ENCODE results near the gene HS6ST1.

HS6ST1 gene

GRCh38 chr2:128347701-128348539, 29.3 kb upstream of the HS6ST1 start:
- DNase-seq = no peak

DNA sequence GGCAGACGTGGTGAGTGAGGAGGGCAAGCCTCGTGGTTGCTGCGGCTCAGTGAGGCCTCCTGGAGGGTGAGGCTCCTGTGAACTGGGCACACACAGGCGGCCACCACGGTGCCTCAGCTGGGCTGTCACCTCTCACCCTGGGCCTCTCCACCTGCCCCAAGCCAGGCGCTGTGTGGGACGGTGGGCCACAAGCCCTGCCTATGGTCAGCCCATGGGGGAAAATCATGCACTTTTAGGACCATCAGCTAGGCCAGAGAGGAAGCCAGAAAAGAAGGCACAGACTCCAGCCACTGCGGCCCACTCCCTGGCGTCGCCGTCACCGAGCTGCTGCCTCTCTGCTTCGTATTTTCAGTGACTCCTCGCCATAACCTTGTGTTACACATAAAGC, 28.5 kb upstream of the HS6ST1 start:
- DNase-seq = no peak

- DNase-seq = no peak
Observed at GRCh38 chr2:128346291-128347170, 27.9 kb upstream of the HS6ST1 start.

- DNase-seq = no peak
Observed at GRCh38 chr2:128345436-128346165, 26.9 kb upstream of the HS6ST1 start.

GRCh38 chr2:128344101-128344500, 25.4 kb upstream of the HS6ST1 start:
- no peak for DNase-seq

DNA sequence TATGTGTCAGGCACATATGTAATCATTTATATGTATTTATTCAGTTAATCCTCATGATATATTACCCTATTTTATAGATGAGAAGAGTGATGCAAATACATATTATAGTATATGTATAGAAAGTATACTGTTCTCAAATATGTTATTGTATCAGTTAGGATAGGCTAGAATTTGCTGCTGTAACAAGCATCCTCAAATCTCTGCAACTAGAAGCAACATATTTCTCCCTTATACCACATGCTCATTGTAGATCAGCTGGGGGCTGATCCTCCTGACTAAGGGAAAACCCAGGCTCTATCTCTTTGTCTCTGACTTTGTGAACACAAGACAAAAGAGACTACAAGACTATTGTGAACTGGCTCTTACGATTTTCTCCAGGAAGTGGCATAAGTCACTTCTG, 24.8 kb upstream of the HS6ST1 start:
- no peak for DNase-seq

DNA sequence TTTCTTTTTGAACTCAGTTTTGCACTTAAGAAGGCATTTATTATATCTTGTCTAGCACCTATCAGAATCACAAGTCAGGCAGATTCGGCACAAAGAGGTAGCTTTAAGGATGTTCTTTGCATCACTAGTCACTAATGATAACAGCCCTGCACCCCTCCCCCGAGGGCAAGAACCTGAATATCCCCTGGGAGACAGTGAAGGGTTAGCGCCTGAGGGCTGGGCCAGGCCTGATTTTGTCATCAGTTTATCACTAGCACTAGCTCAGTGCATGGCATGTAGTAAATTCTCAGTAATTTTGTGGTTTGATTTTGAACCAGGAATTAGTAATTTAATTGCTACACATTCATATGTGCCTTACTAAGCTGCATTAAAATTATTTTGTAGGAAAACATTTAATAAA, 23.9 kb upstream of the HS6ST1 start:
- DNase-seq = no peak

GRCh38 chr2:128341621-128342020, 23.0 kb upstream of the HS6ST1 start:
- no peak for DNase-seq

- DNase-seq = no peak
Observed at GRCh38 chr2:128332091-128332634, 13.5 kb upstream of the HS6ST1 start.

DNA sequence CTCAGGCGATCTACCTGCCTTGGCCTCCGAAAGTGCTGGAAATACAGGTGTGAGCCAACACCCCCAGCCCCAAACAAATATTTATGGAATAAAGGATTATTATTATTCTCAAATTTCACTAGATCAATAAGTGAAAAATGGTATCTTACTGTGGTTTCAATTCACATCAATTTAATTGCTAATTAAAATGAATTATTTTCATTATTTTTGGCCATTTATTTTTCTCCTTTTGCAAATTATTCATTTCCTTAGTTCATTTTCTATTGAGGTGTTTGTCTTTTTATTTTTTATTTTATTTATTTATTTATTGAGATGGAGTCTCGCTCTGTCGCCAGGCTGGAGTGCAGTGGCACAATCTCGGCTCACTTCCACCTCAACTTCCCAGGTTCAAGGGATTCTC, 11.9 kb upstream of the HS6ST1 start:
- no peak for DNase-seq

DNA sequence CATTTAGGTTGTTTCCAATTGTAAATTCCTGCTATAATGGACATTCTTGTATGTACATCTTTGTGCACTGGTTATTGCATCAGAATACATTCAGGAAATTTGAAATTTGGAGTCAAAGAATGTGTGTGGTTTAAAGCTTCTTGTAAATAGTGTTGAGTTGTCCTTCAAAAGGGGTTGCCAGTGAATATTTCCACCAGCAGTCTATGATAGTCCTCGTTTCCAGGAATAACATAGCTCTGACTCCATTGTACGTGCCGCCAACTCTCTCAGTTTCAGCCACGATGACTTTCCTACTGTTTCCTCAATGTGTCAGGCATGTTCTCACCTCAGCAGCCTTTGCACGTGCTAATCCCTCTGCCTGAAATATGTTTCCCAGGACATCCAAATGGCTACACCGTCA, 10.9 kb upstream of the HS6ST1 start:
- DNase-seq = no peak

DNA sequence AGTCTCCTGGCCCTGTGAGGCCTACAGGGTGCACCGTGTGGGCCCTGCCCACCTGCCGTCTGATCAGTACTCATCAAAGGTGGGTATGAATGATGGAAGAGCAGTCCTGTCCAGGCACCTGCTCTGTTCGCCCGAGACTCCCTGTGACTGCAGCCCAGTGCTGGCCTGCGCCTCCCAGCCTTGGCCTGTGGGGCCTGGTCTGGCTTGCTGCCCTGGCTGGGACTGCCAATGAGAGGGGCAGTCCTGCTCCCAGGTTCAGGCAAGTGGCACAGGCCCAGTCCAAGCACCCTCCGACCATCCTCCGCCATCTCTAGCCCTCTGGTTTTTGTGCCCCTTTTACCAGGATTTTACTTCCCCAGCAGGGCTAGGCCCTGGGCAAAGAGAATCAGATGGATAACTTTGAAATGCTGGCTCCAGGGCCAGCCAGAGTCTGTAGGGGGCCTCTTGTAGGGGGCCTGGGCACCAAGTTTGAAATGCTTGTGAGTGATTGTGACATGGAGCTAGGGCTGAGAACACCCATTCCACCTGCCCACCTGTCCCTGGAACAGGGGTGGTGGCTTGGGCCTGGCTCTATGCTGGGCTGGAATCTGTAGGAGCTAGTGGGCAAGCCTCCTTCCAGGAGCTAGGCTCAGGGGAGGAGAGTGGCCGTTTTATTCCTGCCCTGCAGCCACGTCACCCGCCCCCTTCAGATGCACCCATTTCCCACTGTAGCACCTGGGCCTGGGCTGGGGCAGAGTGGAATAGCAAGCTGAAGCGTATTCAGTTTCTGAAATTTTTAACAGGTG, 8.7 kb upstream of the HS6ST1 start:
- DNase-seq = no peak

DNA sequence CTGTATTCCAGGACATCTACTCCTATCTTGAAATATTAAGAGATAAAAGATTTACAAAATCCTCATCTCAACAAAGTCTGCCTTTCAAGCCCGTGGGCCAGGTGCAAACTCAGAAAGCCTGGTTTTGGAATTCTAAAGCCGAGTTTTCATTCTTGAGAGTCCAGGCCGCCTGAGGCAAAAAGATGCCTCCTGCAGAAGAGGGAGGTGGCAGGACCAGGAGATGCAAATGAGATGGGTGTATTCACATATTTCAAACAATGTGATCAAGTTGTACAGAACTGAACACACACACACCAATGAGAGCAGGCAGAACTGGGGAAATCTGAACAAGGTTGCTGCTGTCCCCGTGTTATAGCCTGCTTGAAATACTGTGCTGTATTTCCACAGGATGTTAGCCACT, 7.7 kb upstream of the HS6ST1 start:
- no peak for DNase-seq

GRCh38 chr2:128325611-128326181, 7.0 kb upstream of the HS6ST1 start:
- no peak for DNase-seq

- no peak for DNase-seq
Observed at GRCh38 chr2:128324897-128325410, 6.3 kb upstream of the HS6ST1 start.

DNA sequence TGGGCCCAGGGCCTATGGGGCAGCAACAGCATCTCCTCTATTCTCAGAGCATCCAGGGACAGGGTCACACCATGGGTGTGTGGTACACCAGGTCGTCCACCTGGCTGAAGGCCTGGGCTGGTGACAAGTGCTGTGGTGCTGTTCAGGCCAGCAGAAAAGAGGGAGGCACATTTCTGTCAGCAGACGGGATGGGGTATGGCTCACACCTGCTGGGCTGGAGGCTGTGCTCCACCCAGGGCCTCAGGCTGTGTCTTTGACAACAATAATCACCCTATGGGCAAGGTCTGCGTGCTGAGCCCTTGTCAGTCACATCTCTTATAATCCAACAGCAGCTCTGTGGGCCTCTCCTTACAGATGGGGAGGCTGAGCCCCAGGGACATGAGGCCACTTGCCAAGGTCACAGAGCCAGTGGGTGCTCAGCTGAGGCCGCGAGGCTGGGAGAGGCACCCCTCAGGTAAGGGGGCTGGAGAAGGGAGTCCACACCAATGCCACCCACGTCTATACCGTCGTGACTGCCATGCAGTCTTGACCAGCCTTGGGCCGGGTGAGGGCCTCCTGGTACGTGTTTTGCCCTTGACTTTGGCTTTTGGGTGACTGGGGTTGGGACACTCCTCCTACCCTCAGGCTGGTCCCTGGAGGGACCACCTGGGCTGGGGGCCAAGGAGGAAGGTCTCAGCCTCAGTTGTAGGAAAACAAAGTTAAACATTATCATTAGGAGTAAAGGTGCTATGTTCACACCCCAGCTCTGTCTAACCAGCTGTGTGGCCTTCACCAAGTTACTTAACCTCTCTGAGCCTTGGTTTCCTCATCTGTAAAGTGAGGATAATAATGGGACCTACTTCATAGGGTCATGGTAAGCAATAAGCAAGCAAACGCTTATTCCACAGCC, 5.6 kb upstream of the HS6ST1 start:
- no peak for DNase-seq

DNA sequence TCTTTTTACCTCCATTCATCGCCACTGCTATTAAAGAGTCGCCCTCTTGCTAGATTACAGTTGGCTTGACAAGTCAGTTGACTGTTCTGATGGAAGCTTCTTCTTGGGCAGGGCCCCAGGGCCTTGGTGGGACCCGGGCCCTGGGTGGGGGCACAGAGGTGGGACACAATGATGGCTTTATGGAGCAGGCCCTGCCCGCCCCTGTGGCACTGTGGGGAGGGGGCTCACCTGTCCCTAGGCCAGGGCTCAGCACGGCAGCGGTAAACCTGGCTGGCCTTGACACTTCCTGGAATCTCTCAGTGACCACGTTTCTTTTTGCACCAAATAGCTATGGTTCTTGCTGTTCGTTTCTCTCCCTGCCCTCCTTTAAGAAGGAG, 4.9 kb upstream of the HS6ST1 start:
- DNase-seq = no peak

DNA sequence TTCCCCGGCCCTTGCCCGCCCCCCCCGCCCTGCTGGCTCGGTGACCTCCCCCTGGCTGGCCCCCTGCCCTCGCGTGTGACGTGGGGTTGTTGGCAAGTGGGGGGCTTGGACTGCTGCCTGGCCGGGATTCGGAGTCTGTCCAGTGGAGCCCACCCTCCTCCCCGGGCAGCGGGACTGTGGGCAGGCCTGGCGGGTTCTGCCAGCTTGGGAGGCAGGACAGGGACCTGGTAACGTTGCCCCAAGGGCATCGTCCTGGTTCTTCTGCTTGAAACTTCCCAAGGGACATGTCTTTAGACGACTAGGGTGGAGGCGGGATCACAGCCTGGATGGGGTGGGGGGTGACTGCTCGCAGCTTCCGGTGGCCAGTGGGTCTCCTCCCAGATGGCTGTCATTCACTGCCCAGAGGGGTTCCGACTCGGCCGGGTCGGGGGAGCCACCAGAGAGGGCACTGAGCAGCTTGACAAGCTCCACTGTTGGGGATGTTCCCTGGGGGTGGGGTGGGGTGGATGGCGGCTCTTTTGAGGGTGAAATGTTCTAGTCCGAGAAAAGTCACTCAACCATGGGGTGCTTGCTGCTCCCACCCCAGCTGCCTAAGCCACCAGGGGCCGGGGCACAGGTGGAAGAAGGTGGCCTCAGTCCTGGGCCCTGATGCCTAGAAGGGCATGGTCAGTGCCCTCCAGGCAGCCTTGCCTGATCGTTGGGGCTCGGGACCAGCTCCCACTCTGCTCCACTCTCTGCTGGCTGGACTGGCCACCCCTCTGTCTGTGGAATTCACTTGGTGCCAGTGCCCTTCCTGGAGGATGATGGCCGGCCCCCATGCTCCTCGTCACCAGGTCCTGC, 4.3 kb upstream of the HS6ST1 start:
- DNase-seq = no peak
